Pancreas (tissue), 10 donors: ENCODE measurements around the gene KRT84. TPM values are rescaled to one million over a fixed set of nuclear protein-coding genes. Genes with fewer than 3 reads are reported as not detected.

Source experiments
- ATAC-seq, 4 donors: fragments of 200-7000 bp; cut with Tn5 transposase; one replicate each; pipeline versions ENCODE4 v1.8.0 to v1.9.1; 2020; ENCODE audit warnings: mild to moderate bottlenecking in 4 of 4, moderate library complexity in 4 of 4
- DNase-seq, 6 donors: peaks; one replicate each; pipeline ENCODE4 v3.0.0-alpha.2; 2020
- FAIRE-seq: peaks from 2 replicates; lab custom pipeline; 2012; peaks lifted over from hg19 to GRCh38; lab: Jason Lieb, UNC
- H3K27ac ChIP-seq, 4 donors: fragments of 200-600 bp; sonication (generic); 1 replicate in 3 of 4; 2 replicates in 1 of 4; pipeline versions ENCODE4 v1.5.0 to v1.8.0; 2020
- H3K27me3 ChIP-seq, 4 donors: fragments of 200-600 bp; one replicate each; pipeline ENCODE4 v1.8.0; 2021
- H3K36me3 ChIP-seq, 3 donors: fragments of 200-600 bp; sonication (generic) in 1 of 3; one replicate each; pipeline versions ENCODE4 v1.5.0 to v1.8.0; 2020 to 2021
- H3K4me1 ChIP-seq, 3 donors: fragments of 200-600 bp; one replicate each; pipeline ENCODE4 v1.8.0; 2021
- H3K4me3 ChIP-seq, 4 donors: fragments of 200-600 bp; sonication (generic) in 2 of 4; one replicate each; pipeline versions ENCODE4 v1.5.0 to v1.8.0; 2020 to 2021
- H3K9me3 ChIP-seq, 4 donors: fragments of 200-600 bp; one replicate each; pipeline ENCODE4 v1.8.0; 2021
- CTCF ChIP-seq, 4 donors: fragments of 200-600 bp; sonication (generic) in 3 of 4; IDR thresholded peaks; one replicate each; pipeline versions ENCODE4 v1.5.0 to v1.8.0; 2021; ENCODE audit warnings: antibody characterized with exemption in 4 of 4
- WGBS, 2 donors: extraction: QIAGEN DNeasy Blood & Tissue Kit; methylation state at CpG; one replicate each; pipeline ENCODE4 v1.1.7; 2013; 5-methylcytosine and 5-hydroxymethylcytosine counted together
- intact Hi-C, 3 donors: fragments of 100-400 bp; cut with DNase I; formaldehyde crosslinking; loops; one replicate each; pipeline versions ENCODE4 v1.11.1 to v1.14.2; 2022
- polyA plus RNA-seq, 2 donors: library from polyadenylated mRNA; stranded (reverse); fragments of 200-250 nt; gene quantifications; one replicate each; pipeline ENCODE4 v1.2.3, GENCODE V29; 2013
- total RNA-seq, 6 donors: library from RNA; stranded (reverse); fragmentation: NEBNext Ultra II Directional in 4 of 6; extraction: Animal tissue kit (Norgen Biotek cat#: 25700) in 4 of 6; gene quantifications; one replicate each; pipeline versions ENCODE4 v1.2.1 to v1.2.4, GENCODE V29; 2021 to 2023
- donor health status: healthy with polysubstance abuse.
- donor health status: DM: no; HTN: no; CAD: no; lungs with moderate emphysema.
- donor health status: DM: no; HTN: no; CAD: no.
- donor health status: control.
- donor health status: control.
- donor health status: Bipolar disorder and iron deficiency.
- donor health status: DM: yes; HTN: yes; CAD: no.
- donor health status: DM: no; HTN: no; CAD: no.
- donor health status: DM: no; HTN: no; CAD: no.
- donor health status: DM: yes; HTN: yes; CAD: no.

KRT84 gene
- total and polyA plus RNA-seq, 8 donors: not detected

DNA sequence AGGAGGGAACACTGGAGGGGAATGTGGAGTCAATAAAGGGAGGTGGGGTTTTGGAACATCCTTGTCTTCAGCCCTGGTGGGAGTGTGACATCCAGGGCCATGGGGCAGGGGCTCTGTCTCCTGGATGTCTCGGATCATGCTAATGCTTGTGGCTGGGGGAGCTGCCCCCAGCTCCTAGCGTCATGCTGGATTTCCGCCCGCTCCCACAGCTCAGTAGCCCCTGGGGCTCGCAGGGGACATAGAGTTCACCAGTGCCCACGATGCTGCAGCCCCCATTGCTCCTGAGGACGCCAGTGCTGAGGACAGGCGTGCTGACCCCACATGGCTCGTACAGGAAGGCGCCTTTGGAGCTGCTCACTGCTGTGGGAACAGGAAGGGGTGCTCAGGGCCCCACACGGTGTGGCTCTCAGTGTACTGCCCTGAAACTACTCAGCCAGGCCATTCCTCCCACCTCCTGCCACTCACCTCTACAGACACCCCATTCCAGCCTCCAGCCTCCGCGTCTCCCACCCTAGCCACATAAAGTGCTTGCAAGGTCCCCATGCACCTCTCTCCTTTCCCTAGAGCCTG is 9.5 kb upstream of the KRT84 start:
- ATAC-seq: no peak
- no peak for FAIRE-seq
- no peak for TF ChIP-seq CTCF (IDR thresholded peaks at IDR 0.05)
- H3K36me3 ChIP-seq: no peaks in the 10 kb centered on the region
- no peak overlapping the region for H3K27ac ChIP-seq
- H3K4me1 ChIP-seq: no peaks in the 10 kb centered on the region
- 73 to 80% methylated on average over 12 to 13 of the region's 13 CpGs for WGBS, 2 donors
- no peaks in the 10 kb centered on the region for H3K9me3 ChIP-seq
- H3K27me3 ChIP-seq: no peaks in the 10 kb centered on the region
- H3K4me3 ChIP-seq: no peak overlapping the region
- DNase-seq: no peak
- intact Hi-C loops: loop anchor here in 1 of 3 donors (10.0 kb wide), 1 partner anchor 100 kb away; the partner anchor contains the start of gene KRT6A

DNA sequence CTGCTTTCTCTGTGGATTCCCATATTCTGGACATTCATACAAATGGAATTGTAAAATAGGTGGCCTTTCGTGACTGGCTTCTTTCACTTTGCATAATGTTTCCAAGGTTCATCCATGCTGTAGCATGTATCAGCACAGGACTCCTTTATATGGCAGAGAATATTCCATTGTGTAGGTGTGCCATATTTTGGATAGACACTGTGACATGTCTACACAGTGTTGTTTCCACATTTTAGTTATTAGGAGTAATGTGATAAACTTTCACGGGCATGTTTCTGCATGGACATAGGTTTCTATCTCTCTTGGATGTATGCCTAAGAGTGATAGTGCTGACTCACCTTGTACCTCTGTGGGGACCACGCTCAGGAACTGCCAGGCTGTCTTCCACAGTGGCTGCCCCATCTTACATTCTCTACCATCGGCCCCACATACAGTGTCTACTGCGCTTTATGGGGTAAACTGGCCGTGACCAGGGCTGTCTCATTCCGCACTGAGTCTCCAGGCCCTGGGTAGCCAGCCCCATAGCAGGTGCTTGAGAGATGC is 7.1 kb upstream of the KRT84 start:
- H3K4me1 ChIP-seq: no peaks in the 10 kb centered on the region
- H3K36me3 ChIP-seq: no peaks in the 10 kb centered on the region
- DNase-seq (no peak), ATAC-seq (no peak), FAIRE-seq (no peak)
- no peak overlapping the region for H3K4me3 ChIP-seq
- no peaks in the 10 kb centered on the region for H3K27me3 ChIP-seq
- no peaks in the 10 kb centered on the region for H3K9me3 ChIP-seq
- WGBS, 2 donors: 84 to 86% methylated on average over 7 of the region's 7 CpGs
- intact Hi-C loops: loop anchor here in 1 of 3 donors (10.0 kb wide), 1 partner anchor 102 kb away; the partner anchor contains the start of gene KRT6A
- no peak for TF ChIP-seq CTCF (IDR thresholded peaks at IDR 0.05)
- H3K27ac ChIP-seq: no peak overlapping the region

- no peaks in the 10 kb centered on the region for H3K4me1 ChIP-seq
- H3K27ac ChIP-seq: no peak overlapping the region
- intact Hi-C loops: loop anchor here in 1 of 3 donors (10.0 kb wide), 1 partner anchor 103 kb away; the partner anchor contains the start of gene KRT6A
- no peak overlapping the region for H3K4me3 ChIP-seq
- TF ChIP-seq CTCF (IDR thresholded peaks at IDR 0.05): no peak
- no peak for FAIRE-seq
- 21 to 29% methylated on average over 4 of the region's 4 CpGs for WGBS, 2 donors
- no peaks in the 10 kb centered on the region for H3K27me3 ChIP-seq
- H3K36me3 ChIP-seq: no peaks in the 10 kb centered on the region
- peak in 4 of 6 donors; percentile 16 to 75 (median 52) for DNase-seq
- ATAC-seq: peak in 3 of 4 donors; percentile 62 to 79 (median 68)
- H3K9me3 ChIP-seq: no peaks in the 10 kb centered on the region
Measured at GRCh38 chr12:52391618-52392002, 6.2 kb upstream of the KRT84 start.

DNA sequence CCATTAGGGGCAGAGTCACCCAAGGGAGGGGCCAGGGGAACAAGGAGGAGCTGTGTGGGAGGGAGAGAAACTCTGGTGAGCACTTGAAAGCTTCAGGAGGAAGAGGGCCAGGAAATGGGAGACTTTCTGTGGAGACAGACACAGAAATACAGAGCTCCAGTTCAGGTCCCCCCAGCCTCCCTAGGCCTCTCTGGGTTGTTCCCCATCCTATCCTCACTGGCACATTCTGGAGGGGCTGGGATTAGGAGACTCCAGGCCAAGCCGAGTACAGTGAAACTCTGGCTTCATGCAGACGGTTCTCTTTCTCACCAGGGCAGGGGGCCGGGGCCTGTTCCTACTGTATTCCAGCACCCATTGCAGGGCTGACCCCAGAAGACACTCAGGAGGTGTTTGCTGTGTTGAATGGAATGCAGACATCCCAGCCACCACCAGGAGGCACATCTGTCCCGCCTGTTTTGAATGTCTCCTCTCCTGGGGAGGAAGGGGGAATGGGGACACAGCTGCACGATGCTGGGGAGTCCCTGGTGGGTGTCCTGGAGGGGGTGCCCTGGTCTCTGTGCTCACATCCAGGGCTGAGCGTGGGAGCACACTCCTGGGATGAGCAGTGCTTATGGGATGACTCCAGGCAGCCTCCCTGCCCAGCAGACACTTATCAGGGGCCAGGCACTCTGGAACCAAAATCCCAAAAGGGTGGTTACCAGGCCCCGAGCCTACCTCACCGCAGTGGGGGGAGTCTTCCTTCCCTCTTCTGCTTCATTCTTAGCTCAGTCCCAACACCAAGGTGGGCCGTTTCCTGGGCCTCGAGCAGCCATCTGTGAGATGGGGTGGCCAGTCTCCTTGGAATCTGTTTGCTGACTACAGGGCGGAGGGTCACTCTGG is 5.5 kb upstream of the KRT84 start:
- Histone ChIP-seq H3K27me3 (no peaks in the 10 kb centered on the region), H3K4me1 (no peaks in the 10 kb centered on the region), H3K36me3 (no peaks in the 10 kb centered on the region), H3K27ac (no peak overlapping the region), H3K9me3 (no peaks in the 10 kb centered on the region), H3K4me3 (no peak overlapping the region)
- TF ChIP-seq CTCF (IDR thresholded peaks at IDR 0.05): no peak
- FAIRE-seq (no peak), ATAC-seq (peak in 3 of 4 donors; percentile 25 to 57 (median 52)), DNase-seq (no peak)
- WGBS, 2 donors: 64 to 67% methylated on average over 11 of the region's 11 CpGs
- intact Hi-C loops: loop anchor here in 1 of 3 donors (10.0 kb wide), 1 partner anchor 104 kb away; the partner anchor contains the start of gene KRT6A
